Thoracic aorta (tissue), 2 donors: ENCODE data around the gene TXLNA. TPM values are rescaled to one million over a fixed set of nuclear protein-coding genes. Genes with fewer than 3 reads are reported as not detected.
A peak's percentile ranks its signal among the peaks of the same experiment; 100 is the strongest.
"Not testable (repeated sequence)": the region's sequence is repeated elsewhere in the genome, so short reads cannot be mapped to it uniquely, and the experiment has no call there.

Experiments
- ATAC-seq: fragments of 150-250 bp; one replicate; pipeline ENCODE4 v1.8.0; 2017; ENCODE audit warnings: low read depth; ENCODE audit not compliant: insufficient number of reproducible peaks, low FRiP score
- DNase-seq: peaks from one replicate; pipeline ENCODE4 v3.0.0-alpha.2; 2020; ENCODE audit warnings: low spot score
- H3K27ac ChIP-seq, 2 donors: fragments of 200-600 bp; sonication (generic); 1 replicate in 1 of 2; 2 replicates in 1 of 2; pipeline ENCODE4 v1.5.1; 2016; ENCODE audit warnings: mild to moderate bottlenecking in 2 of 2, moderate library complexity in 2 of 2
- H3K27me3 ChIP-seq: fragments of 200-600 bp; sonication (generic); replicated peaks from 2 replicates; pipeline ENCODE4 v1.6.0; 2016; ENCODE audit warnings: mild to moderate bottlenecking; ENCODE audit not compliant: insufficient read depth
- H3K36me3 ChIP-seq: fragments of 200-600 bp; sonication (generic); one replicate; pipeline ENCODE4 v1.5.1; 2016
- H3K4me1 ChIP-seq, 2 donors: fragments of 200-600 bp; sonication (generic); 1 replicate in 1 of 2; 2 replicates in 1 of 2; pipeline versions ENCODE4 v1.5.1 to v1.6.0; 2016; ENCODE audit warnings: low read depth in 2 of 2, mild to moderate bottlenecking in 1 of 2; ENCODE audit not compliant: control insufficient read depth in 1 of 2
- H3K4me3 ChIP-seq: fragments of 200-600 bp; sonication (generic); 2 replicates; pipeline ENCODE4 v1.5.1; 2016; ENCODE audit warnings: mild to moderate bottlenecking
- H3K9me3 ChIP-seq: fragments of 200-600 bp; sonication (generic); 2 replicates; pipeline ENCODE4 v1.5.1; 2016
- CTCF ChIP-seq: fragments of 200-600 bp; sonication (generic); IDR thresholded peaks from one replicate; pipeline ENCODE4 v1.5.1; 2019; ENCODE audit warnings: antibody characterized with exemption
- total RNA-seq, 2 donors: library from RNA; depleted of rRNA; stranded (reverse); fragments of >200 nt; gene quantifications; one replicate each; pipeline versions ENCODE4 v1.1.0 to v1.2.3, GENCODE V29; 2016

Gene TXLNA
- total RNA-seq: 10 to 100 TPM; 57.5 to 89.5 TPM

- Histone ChIP-seq H3K27ac (peak within 1 kb of the TSS; percentile 92 to 94), H3K36me3 (peaks cover 9% of the 10 kb centered on the region), H3K9me3 (no peaks in the 10 kb centered on the region), H3K4me3 (peak within 1 kb of the TSS; percentile 82), H3K27me3 (no peaks in the 10 kb centered on the region), H3K4me1 (peaks cover 20 to 49% of the 10 kb centered on the region in 2 donors)
- ATAC-seq (peak; percentile 85), DNase-seq (peak; percentile 88)
- TF ChIP-seq CTCF: no peak
Observed at GRCh38 chr1:32179443-32180185, at the start of gene TXLNA. Gene TXLNA, plus strand, starts transcription at chr1:32179675. Its CDS starts 671 bp downstream, at chr1:32180346.

- not testable (repeated sequence) for ATAC-seq, H3K4me3 ChIP-seq, H3K36me3 ChIP-seq, H3K27me3 ChIP-seq, DNase-seq, H3K9me3 ChIP-seq
- Histone ChIP-seq H3K4me1 (peaks cover 6 to 27% of the 10 kb centered on the region in 2 donors), H3K27ac (peak overlapping the region in 1 of 2 donors; percentile 26)
Observed at GRCh38 chr1:32133950-32134280, 45.6 kb upstream of the TXLNA start.

GRCh38 chr1:32137111-32137510 is 42.4 kb upstream of the TXLNA start:
- DNase-seq (no peak), ATAC-seq (no peak)
- Histone ChIP-seq H3K27ac (no peak overlapping the region), H3K9me3 (no peaks in the 10 kb centered on the region), H3K27me3 (no peaks in the 10 kb centered on the region), H3K4me3 (no peak overlapping the region), H3K4me1 (peaks cover 3 to 19% of the 10 kb centered on the region in 2 donors), H3K36me3 (no peaks in the 10 kb centered on the region)
- TF ChIP-seq CTCF: no peak

DNA sequence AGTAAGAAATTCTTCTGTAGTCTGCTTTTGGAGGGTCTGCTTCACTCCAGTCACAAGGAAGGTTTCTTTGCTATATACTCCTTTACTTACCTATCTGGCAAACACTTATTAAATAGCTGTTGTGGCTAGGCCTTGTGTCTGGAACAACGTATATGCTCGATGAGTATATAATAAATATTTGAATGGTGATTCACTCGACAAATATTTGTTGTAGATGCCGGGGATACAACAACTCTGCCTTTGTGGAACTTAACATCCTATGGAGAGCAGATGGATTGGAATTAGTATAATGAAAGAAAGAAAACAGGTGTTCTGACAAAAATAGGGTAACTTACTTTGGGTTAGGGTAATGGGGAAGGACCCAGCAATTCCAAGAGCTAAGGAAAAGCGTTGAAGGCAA is 40.5 kb upstream of the TXLNA start:
- no peak for ATAC-seq
- no peak for TF ChIP-seq CTCF
- no peaks in the 10 kb centered on the region for H3K9me3 ChIP-seq
- no peaks in the 10 kb centered on the region for H3K36me3 ChIP-seq
- DNase-seq: no peak
- no peak overlapping the region for H3K27ac ChIP-seq
- H3K27me3 ChIP-seq: no peaks in the 10 kb centered on the region
- peaks cover 0 to 17% of the 10 kb centered on the region in 2 donors for H3K4me1 ChIP-seq
- H3K4me3 ChIP-seq: no peak overlapping the region

DNA sequence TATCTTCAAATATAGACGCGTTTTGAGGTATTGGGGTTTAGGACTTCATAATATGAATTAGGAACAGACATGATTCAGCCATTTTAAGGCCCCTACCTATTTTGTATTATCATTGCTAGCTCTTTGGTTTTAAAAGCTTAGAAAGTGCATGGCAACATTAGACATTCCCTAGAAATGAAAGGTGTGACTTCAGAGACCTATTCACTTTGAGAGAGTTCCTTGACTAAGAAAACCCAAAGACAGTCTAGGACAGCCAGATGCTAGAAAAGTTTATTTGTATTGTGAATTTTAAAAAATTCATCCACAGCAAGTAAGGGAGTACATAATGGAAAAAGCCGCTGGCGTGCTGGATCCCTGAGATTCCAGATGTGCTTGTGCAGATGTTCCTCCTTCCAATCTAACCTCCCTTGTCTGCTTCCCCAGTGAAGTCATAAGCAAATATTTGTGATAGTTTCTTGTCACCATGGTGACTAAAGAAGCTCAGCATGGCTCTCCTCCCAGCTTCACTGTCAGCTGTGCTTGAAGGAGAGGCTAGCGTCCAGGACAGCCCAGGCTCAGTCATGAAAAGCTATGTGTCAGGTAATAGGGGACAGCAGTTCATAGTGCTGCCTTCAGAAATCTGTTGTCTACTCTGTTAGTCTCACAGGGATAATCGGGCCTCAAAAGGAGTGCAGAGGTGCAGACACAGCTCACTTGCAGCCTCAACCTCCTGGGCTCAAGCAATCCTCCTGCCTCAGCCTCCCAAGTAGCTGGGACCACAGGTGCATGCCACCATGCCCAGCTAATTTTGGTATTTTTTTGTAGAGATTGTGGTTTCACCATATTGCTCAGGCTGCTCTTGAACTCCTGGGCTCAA is 36.8 kb upstream of the TXLNA start:
- no peaks in the 10 kb centered on the region for H3K36me3 ChIP-seq
- ATAC-seq (no peak), DNase-seq (no peak)
- no peak overlapping the region for H3K27ac ChIP-seq
- H3K4me3 ChIP-seq: no peak overlapping the region
- H3K9me3 ChIP-seq: no peaks in the 10 kb centered on the region
- H3K27me3 ChIP-seq: no peaks in the 10 kb centered on the region
- H3K4me1 ChIP-seq: peaks cover 0 to 13% of the 10 kb centered on the region in 2 donors
- TF ChIP-seq CTCF: no peak

DNA sequence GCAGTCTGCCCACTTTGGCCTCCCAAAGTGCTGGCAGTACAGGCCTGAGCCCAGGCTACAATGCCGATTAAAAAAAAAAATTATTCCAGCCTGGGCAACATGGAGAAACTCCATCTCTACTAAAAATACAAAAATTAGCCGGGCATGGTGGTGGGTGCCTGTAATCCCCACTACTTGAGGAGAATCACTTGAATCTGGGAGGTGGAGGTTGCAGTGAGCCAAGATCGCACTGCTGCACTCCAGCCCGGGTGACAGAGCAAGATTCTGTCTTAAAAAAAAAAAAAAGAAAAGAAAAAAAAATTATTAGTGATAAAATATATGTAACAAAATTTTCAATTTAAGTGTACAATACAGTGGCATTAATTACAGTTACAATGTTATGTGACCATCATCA is 36.2 kb upstream of the TXLNA start:
- H3K4me1 ChIP-seq: peaks cover 0 to 13% of the 10 kb centered on the region in 2 donors
- not testable (repeated sequence) for H3K27ac ChIP-seq, ATAC-seq, H3K36me3 ChIP-seq, H3K27me3 ChIP-seq, H3K9me3 ChIP-seq, DNase-seq, H3K4me3 ChIP-seq
